Choroid plexus epithelial cell (primary cell): Measurements from ENCODE around the gene THSD4.

Experiments
- DNase-seq: peaks from one replicate; pipeline ENCODE4 v3.0.0-alpha.2; 2010; ENCODE audit warnings: low read depth
- H3K4me3 ChIP-seq: 2 replicates; pipeline ENCODE4 v1.5.1; 2011; ENCODE audit warnings: low read depth, mild to moderate bottlenecking, control low read depth, low read length, moderate library complexity
- TF ChIP-seq, protein P1 (sequence below): conservative IDR thresholded peaks from 2 replicates; pipeline ENCODE4 v1.5.1; 2011; ENCODE audit warnings: low read depth, mild to moderate bottlenecking, control low read depth, inconsistent platforms, low read length, moderate library complexity

THSD4 gene

DNA sequence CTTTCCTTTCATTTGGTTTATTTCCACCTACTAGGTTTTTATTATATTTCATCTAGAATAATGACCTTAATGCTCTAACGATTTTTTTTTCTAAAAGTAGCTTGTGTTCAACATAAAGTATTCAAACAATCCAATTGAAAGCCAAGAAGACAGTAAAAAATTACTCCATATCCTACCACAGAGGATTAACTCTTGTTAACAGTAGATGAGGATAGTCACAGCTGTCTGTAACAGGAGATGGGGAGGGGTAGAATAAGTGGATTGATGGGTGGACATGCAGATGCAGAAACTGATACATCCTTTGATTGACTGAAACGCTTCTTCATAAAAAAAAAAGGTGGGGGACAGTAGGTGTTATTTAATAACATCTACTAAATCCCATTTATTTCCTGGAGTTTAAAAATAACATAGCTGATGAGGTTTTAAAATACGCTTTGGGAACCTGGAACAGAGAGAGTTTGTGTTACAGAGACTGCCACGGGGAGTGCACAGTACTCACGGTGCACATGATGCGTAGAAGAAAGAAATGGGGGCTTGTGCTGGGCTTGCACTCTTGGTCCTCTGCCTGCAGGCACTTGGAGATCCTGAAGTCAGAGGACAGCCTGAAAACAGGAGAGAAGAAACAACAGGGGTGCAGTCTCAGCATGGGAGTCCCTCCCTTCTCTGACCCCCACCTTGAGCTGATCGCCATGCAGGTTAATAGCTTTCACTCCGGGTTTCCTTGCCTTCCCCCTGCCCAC lies 226.7 kb downstream of the THSD4 start:
- no peak for DNase-seq
- TF ChIP-seq, protein P1, sequence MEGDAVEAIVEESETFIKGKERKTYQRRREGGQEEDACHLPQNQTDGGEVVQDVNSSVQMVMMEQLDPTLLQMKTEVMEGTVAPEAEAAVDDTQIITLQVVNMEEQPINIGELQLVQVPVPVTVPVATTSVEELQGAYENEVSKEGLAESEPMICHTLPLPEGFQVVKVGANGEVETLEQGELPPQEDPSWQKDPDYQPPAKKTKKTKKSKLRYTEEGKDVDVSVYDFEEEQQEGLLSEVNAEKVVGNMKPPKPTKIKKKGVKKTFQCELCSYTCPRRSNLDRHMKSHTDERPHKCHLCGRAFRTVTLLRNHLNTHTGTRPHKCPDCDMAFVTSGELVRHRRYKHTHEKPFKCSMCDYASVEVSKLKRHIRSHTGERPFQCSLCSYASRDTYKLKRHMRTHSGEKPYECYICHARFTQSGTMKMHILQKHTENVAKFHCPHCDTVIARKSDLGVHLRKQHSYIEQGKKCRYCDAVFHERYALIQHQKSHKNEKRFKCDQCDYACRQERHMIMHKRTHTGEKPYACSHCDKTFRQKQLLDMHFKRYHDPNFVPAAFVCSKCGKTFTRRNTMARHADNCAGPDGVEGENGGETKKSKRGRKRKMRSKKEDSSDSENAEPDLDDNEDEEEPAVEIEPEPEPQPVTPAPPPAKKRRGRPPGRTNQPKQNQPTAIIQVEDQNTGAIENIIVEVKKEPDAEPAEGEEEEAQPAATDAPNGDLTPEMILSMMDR = no peak
- no peak overlapping the region for H3K4me3 ChIP-seq

DNA sequence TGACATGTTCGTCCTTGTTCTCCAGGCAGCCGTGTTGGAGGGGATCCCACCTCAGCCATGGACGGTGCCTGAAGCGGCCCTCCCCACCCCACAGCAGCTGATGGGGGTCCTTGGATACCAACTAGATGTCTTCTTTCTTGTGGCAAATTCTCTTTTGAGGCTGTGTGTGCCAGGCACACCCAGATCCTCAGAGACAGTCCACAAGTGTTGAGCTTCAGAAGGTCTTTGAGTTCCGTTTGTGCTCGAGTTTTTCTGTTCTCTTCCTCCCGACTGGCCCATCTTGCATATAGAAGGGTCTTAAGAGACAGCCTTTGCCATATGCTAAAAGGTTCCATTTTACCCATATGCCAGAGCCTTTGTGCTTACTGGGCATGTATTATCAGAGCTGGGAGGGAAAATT lies 227.4 kb downstream of the THSD4 start:
- TF ChIP-seq, protein P1 = no peak
- H3K4me3 ChIP-seq = no peak overlapping the region
- no peak for DNase-seq

DNA sequence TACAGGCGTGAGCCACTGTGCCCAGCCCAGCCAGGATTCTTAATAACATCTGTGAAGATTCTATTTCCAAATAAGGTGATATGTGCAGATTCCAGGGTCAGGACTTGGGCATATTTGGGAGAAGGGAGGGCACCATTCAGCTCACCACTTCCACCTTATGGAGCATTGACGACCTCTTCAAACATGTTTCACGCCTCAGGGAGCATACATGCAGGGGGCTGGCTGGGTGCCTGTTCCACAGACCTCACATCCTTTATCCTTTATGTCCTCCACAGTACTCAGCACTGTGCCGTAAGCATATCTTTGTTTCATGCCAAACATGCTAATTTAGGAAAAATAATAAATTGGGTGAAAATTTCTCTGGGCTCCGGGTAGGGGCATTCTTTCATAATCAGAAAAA lies 229.0 kb downstream of the THSD4 start:
- TF ChIP-seq, protein P1 = no peak
- DNase-seq = no peak
- H3K4me3 ChIP-seq = no peak overlapping the region

DNA sequence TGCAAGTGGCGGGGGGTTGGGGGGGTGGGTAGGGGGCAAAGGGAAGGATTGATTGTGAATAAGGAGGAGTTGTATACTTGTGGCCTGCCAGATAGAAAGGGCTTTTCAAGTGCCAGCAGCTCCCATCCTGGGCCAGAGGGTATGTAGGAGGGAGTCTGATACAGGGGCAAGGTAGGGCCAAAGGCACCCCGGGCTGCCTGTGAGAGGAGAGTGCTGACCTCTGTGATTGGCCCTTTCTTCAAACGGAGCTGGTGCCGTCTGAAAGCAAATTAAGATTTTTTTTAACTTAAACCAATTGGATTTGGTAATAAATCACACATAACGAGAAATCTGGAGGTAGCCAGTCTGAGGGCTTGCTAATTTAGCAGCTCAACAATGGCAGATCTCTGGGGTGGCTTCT lies 229.9 kb downstream of the THSD4 start:
- TF ChIP-seq, protein P1 = no peak
- no peak for DNase-seq
- no peak overlapping the region for H3K4me3 ChIP-seq

DNA sequence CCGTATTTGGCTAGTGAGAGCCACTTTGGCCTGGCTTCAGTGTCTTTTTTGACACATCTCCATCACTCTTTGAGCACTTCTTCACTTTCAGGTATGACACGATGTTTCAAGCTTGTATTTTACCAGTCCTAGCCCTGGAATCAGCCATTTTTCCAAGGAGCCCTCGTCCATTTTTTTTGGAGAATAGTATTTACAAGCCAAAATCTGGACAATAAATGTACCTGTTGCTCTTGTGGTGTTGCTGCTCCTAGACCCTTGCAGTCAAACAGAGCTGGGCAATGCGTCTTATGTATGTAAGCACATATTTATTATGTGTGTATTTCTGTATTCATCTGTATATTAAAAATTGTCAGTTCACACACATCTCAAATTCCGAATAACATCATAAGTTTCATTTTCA lies 231.2 kb downstream of the THSD4 start:
- H3K4me3 ChIP-seq = no peak overlapping the region
- TF ChIP-seq, protein P1 = no peak
- DNase-seq = no peak

DNA sequence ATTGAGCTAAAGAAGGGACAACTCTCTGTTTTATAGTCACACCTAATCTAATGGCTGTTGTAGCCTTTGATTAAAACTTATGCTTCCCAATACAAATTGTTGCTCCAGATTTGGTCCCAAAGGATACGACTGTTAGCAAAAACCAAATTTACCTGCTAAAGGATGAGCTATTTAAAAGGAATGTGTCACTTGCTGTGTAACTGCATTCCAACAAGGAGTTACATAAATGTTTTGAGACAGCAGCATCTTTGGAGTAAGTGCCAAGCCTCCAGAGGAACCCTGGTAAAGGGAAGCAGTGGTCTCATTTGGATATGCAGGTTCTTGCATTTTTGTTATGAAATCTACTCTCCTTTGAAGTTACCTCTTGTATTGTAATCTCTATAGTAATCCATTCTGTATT lies 233.3 kb downstream of the THSD4 start:
- DNase-seq = no peak
- TF ChIP-seq, protein P1 = no peak
- H3K4me3 ChIP-seq = no peak overlapping the region

DNA sequence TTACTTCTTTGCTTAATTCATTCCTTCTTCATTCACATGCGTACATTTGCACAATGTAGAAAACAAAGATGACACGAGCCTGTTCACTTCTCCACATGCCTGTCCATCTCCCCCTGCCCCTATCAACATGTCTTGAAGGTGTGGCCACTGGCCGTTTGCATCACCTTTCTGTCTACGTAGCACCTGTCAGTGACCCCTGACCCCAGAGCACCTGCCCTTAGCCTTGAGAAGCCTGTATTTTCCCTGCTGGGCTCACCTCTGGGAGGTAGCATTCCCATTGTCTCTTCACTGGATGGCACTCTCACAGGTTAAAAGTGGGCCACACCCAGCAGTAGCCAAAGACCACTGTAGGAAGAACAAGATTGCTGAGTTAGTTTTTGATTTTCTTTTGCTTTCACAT lies 234.1 kb downstream of the THSD4 start:
- no peak for DNase-seq
- TF ChIP-seq, protein P1 = no peak
- H3K4me3 ChIP-seq = no peak overlapping the region
